ENCODE measurements around the gene MVB12B.

GRCh38 chr9:126461608-126462007 lies 135.0 kb downstream of the MVB12B start:
- TF ChIP-seq, protein P1, sequence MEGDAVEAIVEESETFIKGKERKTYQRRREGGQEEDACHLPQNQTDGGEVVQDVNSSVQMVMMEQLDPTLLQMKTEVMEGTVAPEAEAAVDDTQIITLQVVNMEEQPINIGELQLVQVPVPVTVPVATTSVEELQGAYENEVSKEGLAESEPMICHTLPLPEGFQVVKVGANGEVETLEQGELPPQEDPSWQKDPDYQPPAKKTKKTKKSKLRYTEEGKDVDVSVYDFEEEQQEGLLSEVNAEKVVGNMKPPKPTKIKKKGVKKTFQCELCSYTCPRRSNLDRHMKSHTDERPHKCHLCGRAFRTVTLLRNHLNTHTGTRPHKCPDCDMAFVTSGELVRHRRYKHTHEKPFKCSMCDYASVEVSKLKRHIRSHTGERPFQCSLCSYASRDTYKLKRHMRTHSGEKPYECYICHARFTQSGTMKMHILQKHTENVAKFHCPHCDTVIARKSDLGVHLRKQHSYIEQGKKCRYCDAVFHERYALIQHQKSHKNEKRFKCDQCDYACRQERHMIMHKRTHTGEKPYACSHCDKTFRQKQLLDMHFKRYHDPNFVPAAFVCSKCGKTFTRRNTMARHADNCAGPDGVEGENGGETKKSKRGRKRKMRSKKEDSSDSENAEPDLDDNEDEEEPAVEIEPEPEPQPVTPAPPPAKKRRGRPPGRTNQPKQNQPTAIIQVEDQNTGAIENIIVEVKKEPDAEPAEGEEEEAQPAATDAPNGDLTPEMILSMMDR (IDR thresholded peaks at IDR 0.05; ENCODE audit: control extremely low read depth in 1 of 3, insufficient read depth in 1 of 3, low read depth in 1 of 3, low read length in 3 of 3) = no peak
- TF ChIP-seq SUZ12 (IDR thresholded peaks at IDR 0.05; ENCODE audit: low read length) (no peak), EZH2 (IDR thresholded peaks at IDR 0.05; ENCODE audit: low read depth, low read length, severe bottlenecking) (no peak), KDM5A (IDR thresholded peaks at IDR 0.05; ENCODE audit: low read length) (no peak), SP1 (IDR thresholded peaks at IDR 0.05; ENCODE audit: low read depth, low read length) (no peak), BRCA1 (IDR thresholded peaks at IDR 0.05; ENCODE audit: low read depth, low read length) (no peak), CEBPB (IDR thresholded peaks at IDR 0.05; ENCODE audit: low read depth, low read length) (no peak)
- TF ChIP-seq, protein P2, sequence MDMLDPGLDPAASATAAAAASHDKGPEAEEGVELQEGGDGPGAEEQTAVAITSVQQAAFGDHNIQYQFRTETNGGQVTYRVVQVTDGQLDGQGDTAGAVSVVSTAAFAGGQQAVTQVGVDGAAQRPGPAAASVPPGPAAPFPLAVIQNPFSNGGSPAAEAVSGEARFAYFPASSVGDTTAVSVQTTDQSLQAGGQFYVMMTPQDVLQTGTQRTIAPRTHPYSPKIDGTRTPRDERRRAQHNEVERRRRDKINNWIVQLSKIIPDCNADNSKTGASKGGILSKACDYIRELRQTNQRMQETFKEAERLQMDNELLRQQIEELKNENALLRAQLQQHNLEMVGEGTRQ (IDR thresholded peaks at IDR 0.05; ENCODE audit: low read length) = no peak
